ENCODE measurements around the gene PSAP.

The PSAP gene

GRCh38 chr10:71806704-71807556 lies 44.1 kb downstream of the PSAP start:
- DNase-seq: no peak

GRCh38 chr10:71805776-71806703 lies 45.0 kb downstream of the PSAP start:
- DNase-seq: no peak

- no peak for DNase-seq
Measured at GRCh38 chr10:71804077-71804476, 47.0 kb downstream of the PSAP start.

- DNase-seq: no peak
Measured at GRCh38 chr10:71802715-71803488, 48.1 kb downstream of the PSAP start.

GRCh38 chr10:71802235-71802634 lies 48.8 kb downstream of the PSAP start:
- DNase-seq: no peak

- DNase-seq: no peak
Measured at GRCh38 chr10:71801361-71801760, 49.7 kb downstream of the PSAP start.

- DNase-seq: no peak
Measured at GRCh38 chr10:71799608-71800453, 51.2 kb downstream of the PSAP start.

- no peak for DNase-seq
Measured at GRCh38 chr10:71799112-71799511, 51.9 kb downstream of the PSAP start.

GRCh38 chr10:71798308-71798624 lies 52.8 kb downstream of the PSAP start:
- no peak for DNase-seq

- DNase-seq: no peak
Measured at GRCh38 chr10:71797533-71798307, 53.3 kb downstream of the PSAP start.

- DNase-seq: no peak
Measured at GRCh38 chr10:71796749-71797405, 54.2 kb downstream of the PSAP start.

- DNase-seq: no peak
Measured at GRCh38 chr10:71795248-71795647, 55.8 kb downstream of the PSAP start.

- DNase-seq: no peak
Measured at GRCh38 chr10:71790749-71791440, 60.2 kb downstream of the PSAP start.

GRCh38 chr10:71789871-71790270 lies 61.2 kb downstream of the PSAP start:
- no peak for DNase-seq

GRCh38 chr10:71788954-71789353 lies 62.1 kb downstream of the PSAP start:
- no peak for DNase-seq

- no peak for DNase-seq
Measured at GRCh38 chr10:71784679-71785272, 66.3 kb downstream of the PSAP start.

- no peak for DNase-seq
Measured at GRCh38 chr10:71783917-71784678, 67.0 kb downstream of the PSAP start.

- DNase-seq: no peak
Measured at GRCh38 chr10:71782917-71783490, 68.0 kb downstream of the PSAP start.

All from activated T-cell treated with anti-CD3 and anti-CD28 coated beads, Interleukin-2, amount 50 U/mL, for 1 hour (primary cell).